HG03175 (cell line): Measurements from ENCODE around the gene WDFY2.
"Not testable (repeated sequence)": the region's sequence is repeated elsewhere in the genome, so short reads cannot be mapped to it uniquely, and the experiment has no call there.

Experiments
- ATAC-seq: cut with Tn5 transposase; IDR thresholded peaks from one replicate; pipeline ENCODE4 v1.9.1; 2021; ENCODE audit warnings: mild to moderate bottlenecking, moderate library complexity; ENCODE audit not compliant: unreplicated experiment

Gene WDFY2, protein sequence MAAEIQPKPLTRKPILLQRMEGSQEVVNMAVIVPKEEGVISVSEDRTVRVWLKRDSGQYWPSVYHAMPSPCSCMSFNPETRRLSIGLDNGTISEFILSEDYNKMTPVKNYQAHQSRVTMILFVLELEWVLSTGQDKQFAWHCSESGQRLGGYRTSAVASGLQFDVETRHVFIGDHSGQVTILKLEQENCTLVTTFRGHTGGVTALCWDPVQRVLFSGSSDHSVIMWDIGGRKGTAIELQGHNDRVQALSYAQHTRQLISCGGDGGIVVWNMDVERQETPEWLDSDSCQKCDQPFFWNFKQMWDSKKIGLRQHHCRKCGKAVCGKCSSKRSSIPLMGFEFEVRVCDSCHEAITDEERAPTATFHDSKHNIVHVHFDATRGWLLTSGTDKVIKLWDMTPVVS

DNA sequence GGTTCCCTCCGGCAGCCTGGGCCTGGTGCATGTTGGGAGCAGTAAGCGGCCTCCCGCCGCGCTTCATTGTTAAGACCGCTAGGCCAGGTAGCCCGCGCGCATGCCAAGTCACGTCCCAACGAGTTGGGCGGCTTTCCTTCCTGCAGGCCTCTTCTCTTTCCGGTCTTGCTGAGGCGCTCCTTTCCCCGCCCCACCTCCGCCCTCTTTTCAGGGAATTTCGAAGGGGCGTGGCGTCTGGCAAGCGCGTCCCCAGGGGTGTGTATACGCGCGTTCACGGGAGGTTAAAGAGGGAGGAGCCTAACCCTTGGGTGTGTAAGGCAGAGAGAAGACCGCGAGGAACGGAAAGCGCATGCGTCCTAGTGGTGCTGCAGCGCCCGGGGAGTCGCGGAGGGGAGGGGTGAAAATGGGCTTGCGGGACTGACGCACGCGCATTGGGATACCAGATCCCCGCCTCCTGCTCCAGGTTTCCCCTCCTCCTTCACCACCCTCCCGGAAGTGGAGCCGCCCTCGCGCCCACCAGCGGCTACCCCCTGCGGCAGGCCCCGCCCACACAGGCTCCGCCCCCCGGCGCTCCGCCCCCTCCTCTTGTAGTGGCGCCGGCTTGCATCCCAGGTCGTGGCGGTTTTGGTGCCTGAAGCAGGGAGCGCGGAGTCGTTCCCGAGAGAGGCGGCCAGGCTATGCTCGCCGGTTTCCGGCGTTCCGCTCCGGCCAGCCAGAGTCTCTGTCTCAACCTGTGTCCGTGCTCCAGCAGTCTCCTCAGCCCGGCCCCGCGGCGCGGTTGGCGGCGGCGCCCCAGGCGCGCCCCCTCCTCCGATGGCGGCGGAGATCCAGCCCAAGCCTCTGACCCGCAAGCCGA is at the start of gene WDFY2:
Gene WDFY2, plus strand, starts transcription at position 588 of the 856 bp plus-strand sequence. Its CDS starts 226 bp downstream, at position 814.
- ATAC-seq = peak; percentile 82

DNA sequence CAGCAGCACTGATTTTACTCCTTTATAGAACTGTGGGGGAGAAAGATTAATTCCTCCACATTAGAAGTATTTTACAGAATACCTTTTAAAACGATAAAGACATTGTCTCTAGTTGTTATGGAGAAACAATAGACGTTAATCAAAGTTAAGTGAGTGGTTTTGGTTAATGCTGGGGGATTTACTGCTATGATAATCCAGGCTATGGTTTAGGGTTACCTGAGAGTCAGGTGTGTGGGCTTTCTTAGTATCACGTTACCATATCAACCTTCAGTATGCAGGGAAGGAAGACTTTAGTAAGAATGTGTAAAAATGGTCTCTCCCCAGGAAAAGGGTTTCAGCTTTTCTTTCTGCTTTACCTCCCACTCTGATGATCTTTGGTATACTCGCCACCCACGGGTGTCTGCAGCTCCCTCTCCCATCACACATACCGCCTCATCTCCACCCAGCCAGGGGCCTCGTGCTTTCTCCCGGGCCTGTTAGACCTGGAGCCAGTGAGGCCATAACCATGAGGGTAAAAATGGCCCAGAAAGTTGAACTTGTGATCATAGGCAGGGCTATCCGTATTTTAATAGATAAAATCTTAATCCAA is 45.6 kb upstream of the WDFY2 start:
- ATAC-seq = no peak

DNA sequence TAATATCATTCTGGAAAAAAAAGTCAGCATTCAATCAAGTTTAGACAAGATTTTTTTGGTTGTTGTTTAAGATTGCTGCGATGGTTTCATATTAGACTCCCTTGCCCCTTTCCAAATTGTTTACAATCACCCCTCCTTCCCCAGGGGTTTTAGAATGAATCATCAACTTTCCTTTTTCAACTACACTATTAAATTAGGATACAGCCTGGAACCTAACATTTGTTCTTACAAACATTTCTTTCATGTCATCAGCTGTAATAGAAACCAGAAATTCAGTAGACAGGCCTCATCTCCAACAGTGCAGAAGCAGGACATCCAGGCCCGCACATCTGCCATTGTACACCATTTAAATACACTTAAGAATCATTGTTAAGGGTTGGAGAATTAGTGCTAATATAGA is 44.4 kb upstream of the WDFY2 start:
- ATAC-seq = no peak

DNA sequence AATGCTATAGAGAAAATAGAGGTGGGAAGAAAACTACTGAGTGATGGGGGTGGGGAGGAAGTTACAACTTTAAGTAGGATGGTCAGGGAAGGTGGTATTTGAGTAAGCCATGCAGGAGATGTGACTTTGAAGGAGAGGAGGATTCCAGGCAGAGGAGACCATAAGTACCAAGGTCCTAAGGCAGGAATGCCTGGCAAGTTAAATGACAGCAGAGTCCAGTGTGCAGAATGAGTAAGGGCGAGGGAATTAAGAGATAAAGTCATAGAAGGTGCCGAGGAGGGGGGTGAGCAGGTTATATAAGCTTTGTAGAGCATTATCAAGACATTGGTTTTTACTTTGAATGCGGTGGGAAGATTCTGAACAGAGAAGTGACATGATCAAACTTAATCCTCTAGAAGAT is 43.2 kb upstream of the WDFY2 start:
- no peak for ATAC-seq

DNA sequence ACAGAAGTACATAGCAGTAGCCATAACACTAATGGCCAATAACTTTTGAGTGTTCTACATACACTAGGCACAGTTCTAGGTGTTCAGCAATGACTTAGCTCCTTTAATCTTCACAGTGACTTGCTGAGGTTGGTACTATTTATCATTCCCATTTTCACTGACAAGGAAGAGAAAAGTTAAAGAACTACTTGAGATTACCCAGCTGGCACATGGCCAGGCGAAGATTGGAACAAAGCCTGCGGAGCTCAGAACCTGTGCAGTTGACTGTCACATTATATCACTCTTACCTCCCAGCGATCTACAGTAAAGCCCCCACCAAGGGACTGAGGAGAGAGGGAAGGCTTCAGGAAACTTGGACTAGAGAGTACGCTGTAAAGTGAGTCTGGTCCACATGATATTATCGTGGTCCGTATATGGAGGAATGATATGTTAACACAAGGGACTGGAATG is 42.4 kb upstream of the WDFY2 start:
- ATAC-seq = no peak

DNA sequence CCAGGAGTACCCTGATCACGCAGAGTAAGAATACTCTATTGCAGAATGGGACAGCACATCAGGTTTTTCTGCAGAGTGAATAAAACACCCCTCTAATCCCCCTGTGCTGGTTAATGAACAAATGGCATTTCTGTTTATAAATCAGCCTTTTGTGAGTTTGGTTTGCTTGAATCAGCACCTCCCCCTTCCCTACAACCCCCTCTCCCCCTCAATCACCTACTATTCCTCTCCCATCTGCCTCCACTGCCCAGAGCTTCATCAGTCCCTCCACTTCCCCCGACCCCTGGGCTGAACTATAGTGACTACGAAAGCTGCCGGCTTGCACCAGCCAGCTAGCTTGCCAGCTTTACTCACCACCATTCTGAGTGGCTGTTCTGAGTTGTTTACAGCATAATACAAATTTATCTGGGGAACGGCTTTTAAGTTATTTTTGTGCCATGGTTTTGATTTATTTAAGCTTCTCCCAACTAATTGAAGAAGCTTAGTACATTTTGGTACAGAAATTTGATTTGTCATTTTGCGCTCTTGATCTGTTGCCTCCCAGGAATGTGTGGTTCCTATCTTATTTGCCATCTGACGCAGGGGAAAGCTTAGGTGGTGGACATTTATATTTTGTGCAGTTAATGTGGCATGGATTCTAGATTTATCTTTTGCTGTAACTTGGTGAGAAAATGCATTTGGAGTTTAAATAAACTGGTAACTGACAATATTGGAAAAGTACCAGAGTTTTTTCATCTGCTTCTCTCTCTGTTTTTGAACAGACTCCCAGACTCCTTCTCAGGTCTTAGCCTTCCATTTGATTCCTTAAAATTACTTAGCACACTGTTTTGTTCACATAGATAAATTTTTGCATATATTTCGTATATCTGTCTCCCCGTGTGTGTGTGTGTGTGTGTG is 41.7 kb upstream of the WDFY2 start:
- ATAC-seq = no peak

DNA sequence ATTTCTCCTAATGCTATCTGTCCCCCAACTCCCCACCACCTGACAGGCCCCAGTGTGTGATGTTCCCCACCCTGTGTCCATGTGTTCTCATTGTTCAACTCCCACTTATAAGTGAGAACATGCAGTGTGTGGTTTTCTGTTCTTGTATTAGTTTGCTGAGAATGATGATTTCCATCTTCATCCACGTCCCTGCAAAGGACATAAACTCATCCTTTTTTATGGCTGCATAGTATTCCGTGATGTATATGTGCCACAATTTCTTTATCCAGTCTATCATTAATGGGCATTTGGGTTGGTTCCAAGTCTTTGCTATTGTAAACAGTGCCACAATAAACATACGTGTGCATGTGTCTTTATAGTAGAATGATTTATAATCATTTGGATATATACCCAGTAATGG is 38.8 kb upstream of the WDFY2 start:
- not testable (repeated sequence) for ATAC-seq

DNA sequence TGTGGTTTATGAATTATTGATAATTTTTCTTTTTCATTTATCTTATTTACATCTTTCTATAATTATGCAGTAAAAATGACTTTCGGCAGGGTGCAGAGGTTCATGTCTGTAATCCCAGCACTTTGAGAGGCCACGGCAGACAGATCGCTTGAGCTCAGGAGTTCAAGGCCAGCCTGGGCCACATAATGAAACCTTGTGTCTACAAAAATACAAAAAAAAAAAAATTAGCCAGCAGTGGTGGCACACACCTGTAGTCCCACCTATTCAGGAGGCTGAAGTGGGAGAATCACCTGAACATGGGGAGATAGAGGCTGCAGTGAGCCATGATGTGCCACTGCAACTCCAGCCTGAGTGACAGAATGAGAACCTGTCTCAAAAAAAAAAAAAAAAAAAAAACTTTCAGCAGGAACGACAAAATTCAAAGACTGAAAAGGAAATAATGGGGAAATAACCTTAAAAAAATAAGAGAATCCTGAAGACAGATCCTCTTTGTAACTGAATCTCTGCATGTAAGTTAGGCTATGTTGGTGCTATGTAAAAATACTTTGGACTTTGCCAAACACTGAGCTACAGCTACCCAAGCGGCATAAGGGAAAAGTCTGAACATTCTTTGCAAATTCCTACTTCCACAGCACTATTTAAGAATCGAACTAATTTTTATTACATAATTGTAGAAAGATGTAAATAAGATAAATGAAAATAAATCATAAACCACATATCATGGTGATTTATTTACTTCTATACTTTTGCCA is 36.7 kb upstream of the WDFY2 start:
- no peak for ATAC-seq

DNA sequence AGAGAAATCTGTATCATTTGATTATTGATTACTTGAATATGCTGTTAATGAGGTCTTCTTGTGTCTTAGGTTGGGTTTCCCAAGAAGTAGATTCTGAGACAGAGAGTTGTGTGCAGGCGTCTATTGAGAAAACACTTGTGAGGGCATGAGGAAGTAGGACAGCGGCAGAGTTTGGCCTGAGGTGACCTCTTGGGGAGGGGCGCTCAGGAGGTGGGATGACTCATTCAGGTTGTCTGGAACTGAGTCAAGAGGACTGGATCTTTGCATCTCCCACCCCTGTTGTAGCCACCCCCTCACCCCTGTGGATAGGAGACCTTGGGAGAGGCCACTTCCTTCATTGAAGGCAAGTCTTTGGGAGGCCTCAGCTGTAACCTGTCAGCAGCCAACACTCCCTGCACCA is 35.2 kb upstream of the WDFY2 start:
- ATAC-seq = peak; percentile 51

DNA sequence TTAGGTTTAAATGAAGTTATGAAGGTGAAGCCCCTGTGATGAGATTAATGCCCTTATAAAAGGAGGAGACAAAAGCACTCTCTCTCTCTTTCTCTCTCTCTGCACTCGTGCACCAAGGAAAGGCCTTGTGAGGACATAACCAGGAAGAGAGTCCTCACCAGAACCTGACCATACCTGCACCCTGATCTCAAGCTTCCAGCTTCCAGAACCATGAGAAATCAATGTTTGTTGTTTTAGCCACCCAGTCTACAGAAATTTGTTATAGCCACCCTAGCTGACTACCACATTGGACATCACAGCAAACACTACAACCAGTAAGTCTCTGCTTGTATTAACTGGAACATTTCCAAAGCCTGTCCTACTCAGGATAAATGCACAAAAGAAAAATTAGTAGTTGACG is 34.7 kb upstream of the WDFY2 start:
- no peak for ATAC-seq

DNA sequence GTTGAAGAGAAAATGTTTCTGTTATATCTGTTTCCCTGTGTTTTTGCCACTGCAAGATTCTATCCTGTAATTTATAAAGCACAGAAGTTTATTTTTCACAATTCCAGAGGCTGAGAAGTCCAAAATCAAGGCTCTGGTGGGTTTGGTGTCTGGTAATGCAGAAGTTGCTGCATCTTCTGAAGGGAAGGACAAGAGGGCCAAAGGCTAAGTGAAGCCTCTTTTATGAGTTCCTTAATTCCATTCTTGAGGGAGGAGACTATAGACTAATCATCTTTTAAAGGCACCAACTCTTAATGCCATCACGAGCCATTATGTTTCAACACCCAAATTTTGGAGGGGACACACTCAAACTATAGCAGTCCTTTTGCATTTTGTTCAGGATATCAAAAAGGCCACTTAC is 34.1 kb upstream of the WDFY2 start:
- ATAC-seq = no peak

DNA sequence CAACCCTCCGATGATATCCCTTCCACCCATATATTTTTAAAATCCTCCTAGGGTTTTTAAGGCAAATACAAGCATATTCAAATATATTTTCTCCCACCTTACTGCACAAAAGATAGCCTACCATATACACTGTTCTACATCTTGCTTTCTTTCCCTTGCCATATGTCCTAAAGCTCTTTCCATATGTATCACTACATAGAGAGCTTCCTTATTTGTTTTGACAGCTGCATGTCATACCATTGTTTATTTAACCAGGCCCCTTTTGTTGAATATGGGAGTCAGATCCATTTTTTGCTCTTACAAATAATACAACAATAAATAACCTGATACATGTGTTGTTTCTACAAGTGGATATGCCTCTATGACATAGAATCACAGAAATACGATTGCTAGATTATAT is 32.8 kb upstream of the WDFY2 start:
- no peak for ATAC-seq

DNA sequence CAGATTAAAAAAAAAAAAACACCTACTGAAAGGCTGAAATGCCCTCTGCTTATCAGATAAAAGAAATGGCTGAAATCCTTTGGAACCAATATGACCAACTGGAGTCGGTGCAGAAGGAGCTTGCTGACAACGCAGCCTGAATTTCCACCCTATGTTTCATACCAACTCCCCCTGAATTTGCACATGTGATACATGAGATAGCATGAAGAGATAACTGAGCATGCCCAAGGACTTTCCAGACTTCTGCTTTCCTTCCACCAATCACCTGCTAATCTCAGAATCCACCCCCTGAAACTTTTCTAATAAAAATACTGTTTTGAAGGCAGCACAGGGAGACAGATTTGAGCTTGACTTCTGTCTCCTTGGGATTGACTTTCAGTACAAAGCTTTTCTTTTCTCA is 32.2 kb upstream of the WDFY2 start:
- ATAC-seq = no peak

DNA sequence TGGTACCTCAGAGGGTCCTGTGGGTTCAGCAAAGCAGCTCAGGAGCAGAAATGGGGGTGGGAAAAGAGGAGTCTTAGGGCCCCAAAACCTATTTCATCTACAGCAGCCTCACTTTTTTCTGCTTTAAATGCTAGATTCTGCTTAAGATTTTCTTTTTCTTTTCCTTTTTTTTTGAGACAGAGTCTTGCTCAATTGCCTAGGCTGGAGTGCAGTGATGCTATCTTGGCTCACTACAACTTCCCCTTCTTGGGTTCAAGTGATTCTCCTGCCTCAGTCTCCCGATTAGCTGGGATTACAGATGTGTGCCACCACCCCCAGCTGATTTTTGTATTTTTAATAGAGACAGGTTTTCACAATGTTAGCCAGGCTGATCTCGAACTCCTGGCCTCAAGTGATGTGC is 30.7 kb upstream of the WDFY2 start:
- ATAC-seq = no peak

DNA sequence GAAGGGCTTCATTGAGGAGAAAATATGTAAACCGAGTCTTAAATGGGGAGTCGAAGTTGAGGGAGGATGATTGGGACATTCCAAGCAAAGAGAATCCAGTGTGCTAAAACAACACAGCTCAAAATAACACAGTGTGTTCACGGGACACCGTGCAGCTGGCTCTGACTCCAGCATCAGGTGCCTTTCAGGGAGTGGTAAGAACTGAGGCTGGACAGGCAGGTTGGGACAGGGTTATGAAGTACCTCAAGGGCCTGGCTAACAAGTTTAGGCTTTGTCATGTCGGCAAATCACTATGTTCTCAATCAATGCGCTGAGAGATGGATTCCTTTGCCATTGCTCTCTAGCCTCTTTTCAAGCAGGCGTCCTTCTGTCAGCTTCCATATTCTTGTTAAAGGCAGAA is 27.5 kb upstream of the WDFY2 start:
- no peak for ATAC-seq

DNA sequence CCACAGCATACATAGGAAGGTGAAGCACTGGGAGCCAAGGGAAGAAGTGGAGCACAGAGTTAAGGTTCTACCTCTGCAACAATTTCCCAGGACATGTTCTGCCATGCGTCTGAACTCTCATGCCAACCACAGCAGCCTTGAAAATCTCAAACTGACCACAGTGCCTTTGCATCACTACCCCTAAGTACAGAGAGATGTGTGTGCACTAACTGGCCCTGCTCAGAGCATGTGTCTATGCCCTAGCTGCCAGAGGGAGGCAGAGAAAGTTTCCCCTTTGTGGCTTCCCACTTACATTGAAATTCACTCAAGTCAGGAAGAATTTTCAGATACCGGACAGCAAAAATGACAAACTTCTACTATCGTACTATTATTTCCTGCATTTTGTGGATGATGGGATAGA is 26.8 kb upstream of the WDFY2 start:
- ATAC-seq = no peak

DNA sequence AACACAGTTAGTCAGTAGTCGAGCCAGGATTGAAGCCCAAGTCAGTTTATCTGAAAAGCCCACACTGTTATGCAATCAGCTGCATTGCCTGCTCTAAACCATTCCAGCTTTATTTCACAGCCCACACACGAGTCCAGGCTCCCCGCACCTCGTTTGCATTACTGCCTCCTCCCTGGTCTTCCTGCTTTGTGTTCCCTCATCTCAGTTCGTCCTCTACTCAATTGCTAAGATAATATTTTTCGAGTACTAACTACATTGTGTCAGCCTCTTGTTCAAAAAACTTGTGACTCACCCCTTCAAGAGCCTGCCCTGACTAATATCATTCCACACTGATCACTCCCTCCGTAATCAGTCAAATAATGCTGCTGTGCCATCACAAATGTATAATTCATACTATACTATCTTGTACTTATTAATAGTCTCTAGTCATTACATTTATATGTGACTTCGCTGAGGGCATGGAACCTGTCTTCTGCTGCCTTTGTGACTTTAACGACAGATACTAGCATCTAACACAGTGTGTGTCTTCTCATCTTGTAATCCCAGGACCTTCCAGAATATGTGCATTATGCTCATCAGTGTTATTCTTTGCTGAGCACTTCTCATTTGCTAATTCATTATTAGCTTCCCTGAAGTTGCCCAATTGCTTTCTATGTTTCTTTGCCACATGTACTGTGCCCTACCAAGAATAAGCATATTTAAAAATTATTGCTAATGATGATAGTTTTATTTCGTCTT is 26.2 kb upstream of the WDFY2 start:
- ATAC-seq = no peak

DNA sequence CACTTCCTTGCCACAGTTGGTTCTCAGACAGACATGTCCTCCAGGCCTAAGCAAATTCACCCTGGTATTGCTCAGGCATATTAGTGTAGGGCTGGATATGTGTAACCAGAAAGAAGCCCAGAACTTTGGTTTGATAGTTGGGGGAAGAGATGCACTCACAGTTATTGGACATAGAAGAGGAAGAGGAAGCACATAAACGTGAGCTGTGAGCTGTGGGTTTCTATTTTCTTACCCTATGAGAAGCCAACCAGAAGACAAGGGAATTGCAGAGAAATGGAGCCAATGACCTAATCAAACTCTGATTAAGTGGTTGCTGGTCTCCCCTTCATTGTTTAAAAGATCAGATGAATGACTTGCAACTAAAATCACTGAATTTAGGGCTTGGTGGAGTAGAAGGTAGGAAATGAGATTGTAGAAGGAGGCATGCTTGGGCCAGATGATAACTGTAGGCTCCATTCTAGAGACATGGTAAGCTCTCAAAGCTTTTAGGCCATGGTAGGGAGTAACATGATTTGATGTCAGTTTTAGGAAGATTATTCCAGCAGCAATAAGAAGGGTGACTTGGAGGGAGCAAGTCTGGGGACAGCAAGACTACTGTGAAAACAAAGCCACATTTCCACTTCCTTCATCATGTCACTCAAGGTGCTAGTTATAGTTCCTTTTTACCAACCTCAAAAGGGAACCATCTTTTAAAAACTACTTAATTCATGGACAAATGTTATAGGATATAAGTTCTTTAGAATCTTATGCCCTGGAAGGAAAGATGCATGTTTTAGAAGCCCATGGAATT is 24.1 kb upstream of the WDFY2 start:
- peak; percentile 32 for ATAC-seq
